CD4-positive, alpha-beta T cell treated with Interleukin-6 for 4 hours (primary cell): Measurements from ENCODE around the gene MYO5B.
"Not testable (repeated sequence)": the region's sequence is repeated elsewhere in the genome, so short reads cannot be mapped to it uniquely, and the experiment has no call there.

Experiments used
- DNase-seq: peaks from one replicate; pipeline ENCODE4 v3.0.0-alpha.2; 2020; ENCODE audit warnings: mixed read lengths

MYO5B gene

GRCh38 chr18:49910019-49910418 lies 284.9 kb downstream of the MYO5B start:
- no peak for DNase-seq

- DNase-seq = no peak
Measured at GRCh38 chr18:49907346-49907929, 287.5 kb downstream of the MYO5B start.

GRCh38 chr18:49905771-49906170 lies 289.2 kb downstream of the MYO5B start:
- DNase-seq = no peak

GRCh38 chr18:49904871-49905555 lies 289.9 kb downstream of the MYO5B start:
- DNase-seq = no peak

- DNase-seq = no peak
Measured at GRCh38 chr18:49901862-49902340, 293.0 kb downstream of the MYO5B start.

GRCh38 chr18:49899657-49900330 lies 295.2 kb downstream of the MYO5B start:
- DNase-seq = no peak

GRCh38 chr18:49898421-49898820 lies 296.5 kb downstream of the MYO5B start:
- peak; percentile 62 for DNase-seq

GRCh38 chr18:49894517-49895226 lies 300.3 kb downstream of the MYO5B start:
- DNase-seq = no peak

GRCh38 chr18:49893036-49893435 lies 301.9 kb downstream of the MYO5B start:
- DNase-seq = no peak

GRCh38 chr18:49892148-49892924 lies 302.6 kb downstream of the MYO5B start:
- DNase-seq = no peak

GRCh38 chr18:49890041-49890440 lies 304.9 kb downstream of the MYO5B start:
- no peak for DNase-seq

- DNase-seq = not testable (repeated sequence)
Measured at GRCh38 chr18:49889552-49889951, 305.4 kb downstream of the MYO5B start.

- no peak for DNase-seq
Measured at GRCh38 chr18:49886891-49887764, 307.8 kb downstream of the MYO5B start.

- DNase-seq = no peak
Measured at GRCh38 chr18:49884959-49885358, 310.0 kb downstream of the MYO5B start.

GRCh38 chr18:49884465-49884864 lies 310.5 kb downstream of the MYO5B start:
- no peak for DNase-seq

GRCh38 chr18:49880661-49881060 lies 314.3 kb downstream of the MYO5B start:
- no peak for DNase-seq

GRCh38 chr18:49879271-49879580 lies 315.7 kb downstream of the MYO5B start:
- no peak for DNase-seq

- no peak for DNase-seq
Measured at GRCh38 chr18:49878567-49879270, 316.2 kb downstream of the MYO5B start.

GRCh38 chr18:49878015-49878414 lies 316.9 kb downstream of the MYO5B start:
- no peak for DNase-seq

- DNase-seq = no peak
Measured at GRCh38 chr18:49876536-49876935, 318.4 kb downstream of the MYO5B start.

GRCh38 chr18:49875783-49876182 lies 319.2 kb downstream of the MYO5B start:
- DNase-seq = no peak
